ENCODE results near the gene CAMK1D. TPM values are rescaled to one million over a fixed set of nuclear protein-coding genes. Genes with fewer than 3 reads are reported as not detected.
"Not testable (repeated sequence)": the region's sequence is repeated elsewhere in the genome, so short reads cannot be mapped to it uniquely, and the experiment has no call there.

Gene CAMK1D
- total and polyA plus RNA-seq, 8 donors, result 1.4 to 26.9 (median 3.9) TPM

DNA sequence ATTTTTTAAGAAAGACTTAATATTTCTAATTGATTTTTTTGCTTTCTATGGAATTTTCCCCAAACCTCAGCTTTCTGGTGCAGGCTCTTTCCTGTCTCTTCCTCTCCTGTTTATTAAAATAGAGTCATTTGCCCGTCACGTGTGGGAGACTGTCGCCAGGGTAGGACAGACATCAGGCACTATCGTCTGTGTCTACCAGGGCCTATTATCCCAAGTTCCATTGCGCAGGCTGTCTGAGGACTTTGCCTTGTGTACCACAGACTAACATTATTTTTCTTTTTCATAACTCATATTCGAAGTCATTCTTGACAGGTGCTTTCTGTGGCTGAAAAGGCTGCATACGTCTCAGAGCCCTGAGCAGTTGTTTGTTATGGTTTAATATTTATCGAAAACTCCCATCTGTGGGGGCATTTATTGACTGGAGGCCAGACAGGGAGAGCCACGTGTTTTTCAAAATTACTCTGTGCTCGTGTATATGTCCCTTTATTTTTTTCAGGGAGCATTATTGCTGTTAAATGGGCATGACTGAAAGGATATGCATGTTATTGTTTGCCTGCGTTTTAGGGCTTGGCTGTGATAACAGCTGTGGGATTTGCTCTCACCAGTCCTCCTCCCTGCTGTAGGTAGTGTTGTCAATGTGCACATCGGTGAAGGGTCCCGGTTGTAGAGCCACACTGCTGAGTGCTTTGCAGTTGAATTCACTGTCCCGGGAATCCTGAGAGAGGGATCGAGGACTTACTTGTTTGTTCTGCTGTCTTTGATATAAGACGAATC, 89.8 kb downstream of the CAMK1D start:
- peaks cover 0 to 3% (median 0%) of the 10 kb centered on the region in 4 donors for H3K4me1 ChIP-seq
- intact Hi-C loops (cut with DNase I; ENCODE audit: low total_unique reads), result no loop called here
- 68 to 86% (median 74%) methylated on average over 16 of the region's 16 CpGs for WGBS, 5 donors
- H3K36me3 ChIP-seq, result no peaks in the 10 kb centered on the region
- H3K27me3 ChIP-seq, result peaks cover 0 to 6% (median 0%) of the 10 kb centered on the region in 3 donors
- no peak overlapping the region for H3K27ac ChIP-seq
- no peak overlapping the region for H3K4me3 ChIP-seq
- TF ChIP-seq POLR2A (IDR thresholded peaks at IDR 0.05), result no peak
- TF ChIP-seq, protein P1, sequence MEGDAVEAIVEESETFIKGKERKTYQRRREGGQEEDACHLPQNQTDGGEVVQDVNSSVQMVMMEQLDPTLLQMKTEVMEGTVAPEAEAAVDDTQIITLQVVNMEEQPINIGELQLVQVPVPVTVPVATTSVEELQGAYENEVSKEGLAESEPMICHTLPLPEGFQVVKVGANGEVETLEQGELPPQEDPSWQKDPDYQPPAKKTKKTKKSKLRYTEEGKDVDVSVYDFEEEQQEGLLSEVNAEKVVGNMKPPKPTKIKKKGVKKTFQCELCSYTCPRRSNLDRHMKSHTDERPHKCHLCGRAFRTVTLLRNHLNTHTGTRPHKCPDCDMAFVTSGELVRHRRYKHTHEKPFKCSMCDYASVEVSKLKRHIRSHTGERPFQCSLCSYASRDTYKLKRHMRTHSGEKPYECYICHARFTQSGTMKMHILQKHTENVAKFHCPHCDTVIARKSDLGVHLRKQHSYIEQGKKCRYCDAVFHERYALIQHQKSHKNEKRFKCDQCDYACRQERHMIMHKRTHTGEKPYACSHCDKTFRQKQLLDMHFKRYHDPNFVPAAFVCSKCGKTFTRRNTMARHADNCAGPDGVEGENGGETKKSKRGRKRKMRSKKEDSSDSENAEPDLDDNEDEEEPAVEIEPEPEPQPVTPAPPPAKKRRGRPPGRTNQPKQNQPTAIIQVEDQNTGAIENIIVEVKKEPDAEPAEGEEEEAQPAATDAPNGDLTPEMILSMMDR (IDR thresholded peaks at IDR 0.05), result no peak
- TF ChIP-seq EP300 (IDR thresholded peaks at IDR 0.05), result no peak
- TF ChIP-seq POLR2AphosphoS5 (IDR thresholded peaks at IDR 0.05), result no peak
- peak in 1 of 2 donors; percentile 45 for DNase-seq
- H3K9me3 ChIP-seq, result peaks cover 0 to 8% (median 0%) of the 10 kb centered on the region in 4 donors

DNA sequence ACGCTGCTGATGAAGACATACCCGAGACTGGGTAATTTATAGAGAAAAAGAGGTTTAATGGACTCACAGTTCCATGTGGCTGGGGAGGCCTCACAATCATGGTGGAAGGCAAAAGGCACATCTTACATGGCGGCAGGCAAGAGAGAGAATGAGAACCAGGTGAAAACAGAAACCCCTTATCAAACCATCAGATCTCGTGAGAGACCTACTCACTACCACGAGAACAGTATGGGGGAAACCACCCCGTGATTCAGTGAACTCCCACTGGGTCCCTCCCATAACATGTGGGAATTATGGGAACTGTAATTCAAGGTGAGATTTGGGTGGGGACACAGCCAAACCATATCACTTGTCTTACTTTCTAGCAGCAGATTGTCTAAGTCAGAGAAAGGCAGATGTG, 90.4 kb downstream of the CAMK1D start:
- H3K9me3 ChIP-seq; H3K4me3 ChIP-seq; H3K36me3 ChIP-seq; H3K27ac ChIP-seq; DNase-seq; H3K27me3 ChIP-seq; intact Hi-C loops (cut with DNase I; ENCODE audit: low total_unique reads); H3K4me1 ChIP-seq: not testable (repeated sequence)
- WGBS, 5 donors, result 89 to 95% (median 91%) methylated on average over 6 of the region's 6 CpGs

DNA sequence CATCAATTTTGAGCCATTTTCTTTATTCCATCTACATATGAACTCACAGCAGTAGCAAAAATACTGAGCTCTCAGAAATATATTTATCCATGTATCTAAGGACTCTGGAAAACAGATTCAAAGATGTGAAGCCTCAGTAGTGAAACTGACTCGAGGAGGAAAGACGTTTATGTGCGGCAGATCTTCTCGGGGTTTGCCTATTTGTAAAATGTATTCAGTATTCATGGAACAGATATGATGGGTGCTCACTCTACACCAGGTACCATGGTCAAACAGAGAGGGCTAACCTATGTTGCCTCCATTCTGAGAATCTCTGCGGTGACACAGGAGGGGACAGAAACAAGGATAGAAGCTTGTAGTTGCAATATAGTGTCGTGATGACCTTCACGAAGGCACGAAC, 93.7 kb downstream of the CAMK1D start:
- Histone ChIP-seq H3K27ac (no peak overlapping the region), H3K27me3 (no peaks in the 10 kb centered on the region), H3K4me1 (peaks cover 0 to 16% (median 0%) of the 10 kb centered on the region in 4 donors), H3K4me3 (no peak overlapping the region), H3K9me3 (peaks cover 0 to 8% (median 0%) of the 10 kb centered on the region in 4 donors), H3K36me3 (no peaks in the 10 kb centered on the region)
- no peak for DNase-seq
- TF ChIP-seq EP300 (IDR thresholded peaks at IDR 0.05) (no peak), POLR2A (IDR thresholded peaks at IDR 0.05) (no peak), POLR2AphosphoS5 (IDR thresholded peaks at IDR 0.05) (no peak)
- TF ChIP-seq, protein P1 (IDR thresholded peaks at IDR 0.05), result no peak
- intact Hi-C loops (cut with DNase I; ENCODE audit: low total_unique reads), result no loop called here
- WGBS, 5 donors, result 94 to 97% (median 96%) methylated on average over 8 of the region's 8 CpGs

DNA sequence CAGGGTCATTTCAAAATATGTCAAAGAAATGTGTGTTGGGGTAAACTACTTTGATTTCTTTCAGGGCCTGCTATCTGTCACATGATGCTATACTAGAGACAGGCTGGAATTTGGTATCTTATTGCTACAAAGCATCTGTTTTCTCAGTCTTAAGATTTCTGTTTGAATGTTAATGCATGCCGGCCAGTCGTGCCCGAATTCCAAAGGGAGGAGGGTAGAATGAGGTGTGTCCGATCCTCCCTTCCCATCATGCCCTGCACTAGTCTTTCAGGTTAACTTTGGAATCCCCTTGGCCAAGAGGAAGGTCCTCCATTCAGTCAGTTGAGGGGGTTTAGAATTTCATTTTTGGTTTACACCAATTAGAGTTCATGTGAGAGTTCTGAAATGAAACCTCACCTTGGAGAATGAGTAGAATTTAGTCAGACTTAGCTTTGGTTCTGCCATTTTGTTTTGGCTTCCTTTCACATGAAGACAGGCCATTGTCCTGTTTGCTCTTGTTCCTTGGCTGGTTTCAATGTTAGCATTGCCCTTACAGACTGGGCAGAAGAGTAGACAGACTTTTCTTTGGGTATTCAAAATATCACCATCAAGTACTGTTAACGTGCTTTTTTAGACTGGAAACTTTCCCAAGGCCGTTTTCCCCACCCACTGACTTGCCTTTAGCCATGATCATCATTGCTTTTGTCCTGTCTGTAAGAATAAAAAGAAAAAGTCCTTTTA, 95.8 kb downstream of the CAMK1D start:
- no peak for DNase-seq
- intact Hi-C loops (cut with DNase I; ENCODE audit: low total_unique reads), result no loop called here
- Histone ChIP-seq H3K4me1 (peaks cover 0 to 23% (median 0%) of the 10 kb centered on the region in 4 donors), H3K27ac (no peak overlapping the region), H3K27me3 (no peaks in the 10 kb centered on the region), H3K9me3 (no peaks in the 10 kb centered on the region), H3K36me3 (no peaks in the 10 kb centered on the region), H3K4me3 (no peak overlapping the region)
- no peak for TF ChIP-seq POLR2A (IDR thresholded peaks at IDR 0.05)
- TF ChIP-seq POLR2AphosphoS5 (IDR thresholded peaks at IDR 0.05), result no peak
- no peak for TF ChIP-seq EP300 (IDR thresholded peaks at IDR 0.05)
- TF ChIP-seq, protein P1 (IDR thresholded peaks at IDR 0.05), result no peak
- 59 to 73% (median 68%) methylated on average over 6 of the region's 6 CpGs for WGBS, 5 donors

All from stomach (tissue), 9 donors.